Stimulated activated CD8-positive, alpha-beta memory T cell treated with anti-CD3 and anti-CD28 coated beads, Interleukin-15, amount 100 ng/mL, for 24 hours (primary cell): ENCODE measurements around the gene ARHGEF7.
"Not testable (repeated sequence)": the region's sequence is repeated elsewhere in the genome, so short reads cannot be mapped to it uniquely, and the experiment has no call there.

ENCODE experiments used
- DNase-seq: peaks from one replicate; pipeline ENCODE4 v3.0.0-alpha.2; 2020; ENCODE audit warnings: low read depth

Gene ARHGEF7

GRCh38 chr13:111255228-111255790 lies 140.2 kb downstream of the ARHGEF7 start:
- no peak for DNase-seq

GRCh38 chr13:111256458-111256857 lies 141.3 kb downstream of the ARHGEF7 start:
- DNase-seq = no peak

- DNase-seq = no peak
Observed at GRCh38 chr13:111256946-111257345, 141.8 kb downstream of the ARHGEF7 start.

- DNase-seq = not testable (repeated sequence)
Observed at GRCh38 chr13:111257899-111258298, 142.8 kb downstream of the ARHGEF7 start.

- DNase-seq = no peak
Observed at GRCh38 chr13:111258637-111259036, 143.5 kb downstream of the ARHGEF7 start.

GRCh38 chr13:111259058-111259457 lies 143.9 kb downstream of the ARHGEF7 start:
- DNase-seq = no peak

- no peak for DNase-seq
Observed at GRCh38 chr13:111261326-111261725, 146.2 kb downstream of the ARHGEF7 start.

- DNase-seq = no peak
Observed at GRCh38 chr13:111262281-111262680, 147.2 kb downstream of the ARHGEF7 start.

- no peak for DNase-seq
Observed at GRCh38 chr13:111262715-111263114, 147.6 kb downstream of the ARHGEF7 start.

GRCh38 chr13:111263566-111263965 lies 148.5 kb downstream of the ARHGEF7 start:
- DNase-seq = no peak

GRCh38 chr13:111265006-111265700 lies 150.0 kb downstream of the ARHGEF7 start:
- no peak for DNase-seq

GRCh38 chr13:111265701-111266035 lies 150.6 kb downstream of the ARHGEF7 start:
- no peak for DNase-seq

GRCh38 chr13:111267205-111267604 lies 152.1 kb downstream of the ARHGEF7 start:
- DNase-seq = no peak

GRCh38 chr13:111267784-111268183 lies 152.7 kb downstream of the ARHGEF7 start:
- DNase-seq = no peak

- DNase-seq = no peak
Observed at GRCh38 chr13:111269508-111269907, 154.4 kb downstream of the ARHGEF7 start.

- no peak for DNase-seq
Observed at GRCh38 chr13:111270126-111270525, 155.0 kb downstream of the ARHGEF7 start.

GRCh38 chr13:111270765-111271698 lies 155.9 kb downstream of the ARHGEF7 start:
- no peak for DNase-seq

GRCh38 chr13:111272117-111272516 lies 157.0 kb downstream of the ARHGEF7 start:
- DNase-seq = no peak

GRCh38 chr13:111275382-111275781 lies 160.3 kb downstream of the ARHGEF7 start:
- DNase-seq = no peak

- no peak for DNase-seq
Observed at GRCh38 chr13:111275995-111276618, 161.0 kb downstream of the ARHGEF7 start.

- no peak for DNase-seq
Observed at GRCh38 chr13:111278258-111278657, 163.1 kb downstream of the ARHGEF7 start.
